ENCODE data around the gene PDE4DIP.
"Not testable (repeated sequence)": the region's sequence is repeated elsewhere in the genome, so short reads cannot be mapped to it uniquely, and the experiment has no call there.

PDE4DIP gene

DNA sequence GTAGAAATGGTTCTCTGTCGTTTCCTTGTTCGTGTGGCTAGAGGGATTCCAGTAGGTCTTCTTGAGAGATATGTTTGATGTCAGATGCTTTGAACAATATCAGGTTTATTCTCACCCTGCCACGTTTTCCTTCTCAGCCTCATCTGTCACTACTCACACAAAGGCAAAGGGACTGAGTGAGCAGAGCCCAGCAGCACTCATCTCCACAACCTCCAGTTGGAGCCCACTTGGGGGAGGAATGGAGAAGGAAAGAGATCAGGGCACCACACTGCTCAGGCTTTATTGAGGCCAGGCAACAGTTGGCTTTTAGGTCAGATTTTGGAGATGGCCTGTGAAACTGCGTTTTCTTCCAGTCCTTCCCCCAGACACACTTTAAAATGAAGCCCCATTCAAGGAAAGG is 840 bp downstream of the PDE4DIP start:
- not testable (repeated sequence) for H3K4me3 ChIP-seq (ENCODE audit: low read depth in 1 of 2, low read length in 2 of 2); H3K27me3 ChIP-seq (ENCODE audit: control insufficient read depth in 1 of 2, insufficient read depth in 2 of 2, low read length in 2 of 2); H3K27ac ChIP-seq (ENCODE audit: low read depth, low read length); H3K9me3 ChIP-seq (ENCODE audit: control insufficient read depth in 1 of 2, low read length in 2 of 2); H3K36me3 ChIP-seq (ENCODE audit: control insufficient read depth in 1 of 2, insufficient read depth in 2 of 2, low read length in 2 of 2); H3K4me1 ChIP-seq (ENCODE audit: control insufficient read depth in 1 of 2, insufficient read depth in 2 of 2, low read length in 2 of 2); H3K9ac ChIP-seq (ENCODE audit: low read depth in 1 of 2, low read length in 2 of 2)

DNA sequence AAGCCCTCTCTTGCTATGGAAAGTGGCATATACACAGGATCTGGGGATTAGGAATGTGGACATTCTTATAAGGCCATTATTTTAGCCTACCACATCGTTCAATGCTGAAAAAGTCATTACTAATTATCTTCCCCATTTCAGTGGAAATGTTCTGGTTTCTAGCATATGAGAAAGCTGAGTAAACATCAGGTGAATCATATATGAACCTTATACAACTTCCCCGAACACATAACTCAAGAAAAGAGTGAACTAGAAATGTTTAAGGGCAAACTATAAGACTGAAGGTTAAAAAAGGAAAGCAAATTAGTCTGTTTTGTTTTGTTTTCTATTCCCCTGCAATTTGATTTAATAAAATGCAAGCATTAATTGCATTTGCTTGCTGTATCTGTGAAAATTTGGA is 6.1 kb downstream of the PDE4DIP start:
- H3K9ac ChIP-seq (ENCODE audit: low read depth in 1 of 2, low read length in 2 of 2); H3K9me3 ChIP-seq (ENCODE audit: control insufficient read depth in 1 of 2, low read length in 2 of 2); H3K27me3 ChIP-seq (ENCODE audit: control insufficient read depth in 1 of 2, insufficient read depth in 2 of 2, low read length in 2 of 2); H3K4me1 ChIP-seq (ENCODE audit: control insufficient read depth in 1 of 2, insufficient read depth in 2 of 2, low read length in 2 of 2); H3K4me3 ChIP-seq (ENCODE audit: low read depth in 1 of 2, low read length in 2 of 2); H3K27ac ChIP-seq (ENCODE audit: low read depth, low read length); H3K36me3 ChIP-seq (ENCODE audit: control insufficient read depth in 1 of 2, insufficient read depth in 2 of 2, low read length in 2 of 2): not testable (repeated sequence)

GRCh38 chr1:148850840-148851239 is 6.6 kb downstream of the PDE4DIP start:
- H3K27ac ChIP-seq (ENCODE audit: low read depth, low read length); H3K9me3 ChIP-seq (ENCODE audit: control insufficient read depth in 1 of 2, low read length in 2 of 2); H3K36me3 ChIP-seq (ENCODE audit: control insufficient read depth in 1 of 2, insufficient read depth in 2 of 2, low read length in 2 of 2); H3K9ac ChIP-seq (ENCODE audit: low read depth in 1 of 2, low read length in 2 of 2); H3K4me1 ChIP-seq (ENCODE audit: control insufficient read depth in 1 of 2, insufficient read depth in 2 of 2, low read length in 2 of 2); H3K4me3 ChIP-seq (ENCODE audit: low read depth in 1 of 2, low read length in 2 of 2); H3K27me3 ChIP-seq (ENCODE audit: control insufficient read depth in 1 of 2, insufficient read depth in 2 of 2, low read length in 2 of 2): not testable (repeated sequence)

- H3K36me3 ChIP-seq (ENCODE audit: control insufficient read depth in 1 of 2, insufficient read depth in 2 of 2, low read length in 2 of 2); H3K27me3 ChIP-seq (ENCODE audit: control insufficient read depth in 1 of 2, insufficient read depth in 2 of 2, low read length in 2 of 2); H3K27ac ChIP-seq (ENCODE audit: low read depth, low read length); H3K4me1 ChIP-seq (ENCODE audit: control insufficient read depth in 1 of 2, insufficient read depth in 2 of 2, low read length in 2 of 2); H3K4me3 ChIP-seq (ENCODE audit: low read depth in 1 of 2, low read length in 2 of 2); H3K9me3 ChIP-seq (ENCODE audit: control insufficient read depth in 1 of 2, low read length in 2 of 2); H3K9ac ChIP-seq (ENCODE audit: low read depth in 1 of 2, low read length in 2 of 2): not testable (repeated sequence)
These were observed 7.5 kb downstream of the PDE4DIP start for GRCh38 chr1:148851684-148852083.

DNA sequence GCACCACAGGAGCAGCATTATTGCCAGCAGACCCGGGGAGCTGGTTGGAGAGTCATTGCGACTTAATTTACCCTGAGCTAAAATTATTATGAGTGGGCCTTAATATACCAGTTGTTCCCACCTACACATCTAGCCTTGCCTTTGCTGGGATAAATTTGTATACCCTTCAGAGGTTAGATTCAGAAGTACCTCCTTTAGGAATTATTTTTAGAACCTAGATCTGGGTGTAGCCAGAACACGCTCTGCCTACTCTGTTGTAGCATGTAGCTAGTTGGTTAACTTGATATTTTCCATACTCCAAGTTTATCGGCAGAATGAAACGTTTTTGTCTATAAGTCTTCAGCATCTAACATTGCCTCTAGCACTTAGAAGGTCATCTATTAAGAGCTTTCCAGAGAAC is 9.1 kb downstream of the PDE4DIP start:
- H3K27me3 ChIP-seq (ENCODE audit: control insufficient read depth in 1 of 2, insufficient read depth in 2 of 2, low read length in 2 of 2); H3K36me3 ChIP-seq (ENCODE audit: control insufficient read depth in 1 of 2, insufficient read depth in 2 of 2, low read length in 2 of 2); H3K9ac ChIP-seq (ENCODE audit: low read depth in 1 of 2, low read length in 2 of 2); H3K4me3 ChIP-seq (ENCODE audit: low read depth in 1 of 2, low read length in 2 of 2); H3K4me1 ChIP-seq (ENCODE audit: control insufficient read depth in 1 of 2, insufficient read depth in 2 of 2, low read length in 2 of 2); H3K9me3 ChIP-seq (ENCODE audit: control insufficient read depth in 1 of 2, low read length in 2 of 2); H3K27ac ChIP-seq (ENCODE audit: low read depth, low read length): not testable (repeated sequence)

- not testable (repeated sequence) for H3K4me3 ChIP-seq (ENCODE audit: low read depth in 1 of 2, low read length in 2 of 2); H3K27me3 ChIP-seq (ENCODE audit: control insufficient read depth in 1 of 2, insufficient read depth in 2 of 2, low read length in 2 of 2); H3K9ac ChIP-seq (ENCODE audit: low read depth in 1 of 2, low read length in 2 of 2); H3K27ac ChIP-seq (ENCODE audit: low read depth, low read length); H3K9me3 ChIP-seq (ENCODE audit: control insufficient read depth in 1 of 2, low read length in 2 of 2); H3K4me1 ChIP-seq (ENCODE audit: control insufficient read depth in 1 of 2, insufficient read depth in 2 of 2, low read length in 2 of 2); H3K36me3 ChIP-seq (ENCODE audit: control insufficient read depth in 1 of 2, insufficient read depth in 2 of 2, low read length in 2 of 2)
These were observed 9.8 kb downstream of the PDE4DIP start for GRCh38 chr1:148854063-148854462.

DNA sequence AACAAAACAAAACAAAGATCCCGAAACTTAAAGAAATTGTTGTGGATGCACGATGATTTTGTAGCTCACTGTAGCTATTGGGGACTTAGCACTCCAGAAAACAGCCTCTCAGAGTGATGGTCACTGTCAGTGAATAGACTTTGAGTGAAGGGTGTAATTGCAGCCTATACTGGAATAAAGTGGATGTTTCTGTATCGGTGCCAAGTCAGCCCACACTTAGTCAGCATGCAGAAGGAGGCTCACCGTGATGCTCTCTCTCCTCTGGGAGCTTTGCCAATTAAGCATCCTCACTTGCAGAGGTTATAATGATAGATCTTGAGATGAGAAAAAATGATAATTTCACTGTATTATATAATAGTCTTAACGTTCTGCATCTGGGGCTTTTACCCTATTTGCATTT is 11.1 kb downstream of the PDE4DIP start:
- not testable (repeated sequence) for H3K27me3 ChIP-seq (ENCODE audit: control insufficient read depth in 1 of 2, insufficient read depth in 2 of 2, low read length in 2 of 2); H3K36me3 ChIP-seq (ENCODE audit: control insufficient read depth in 1 of 2, insufficient read depth in 2 of 2, low read length in 2 of 2); H3K9me3 ChIP-seq (ENCODE audit: control insufficient read depth in 1 of 2, low read length in 2 of 2); H3K27ac ChIP-seq (ENCODE audit: low read depth, low read length); H3K9ac ChIP-seq (ENCODE audit: low read depth in 1 of 2, low read length in 2 of 2); H3K4me3 ChIP-seq (ENCODE audit: low read depth in 1 of 2, low read length in 2 of 2); H3K4me1 ChIP-seq (ENCODE audit: control insufficient read depth in 1 of 2, insufficient read depth in 2 of 2, low read length in 2 of 2)

GRCh38 chr1:148860049-148860448 is 15.8 kb downstream of the PDE4DIP start:
- H3K9ac ChIP-seq (ENCODE audit: low read depth in 1 of 2, low read length in 2 of 2); H3K9me3 ChIP-seq (ENCODE audit: control insufficient read depth in 1 of 2, low read length in 2 of 2); H3K27me3 ChIP-seq (ENCODE audit: control insufficient read depth in 1 of 2, insufficient read depth in 2 of 2, low read length in 2 of 2); H3K4me3 ChIP-seq (ENCODE audit: low read depth in 1 of 2, low read length in 2 of 2); H3K36me3 ChIP-seq (ENCODE audit: control insufficient read depth in 1 of 2, insufficient read depth in 2 of 2, low read length in 2 of 2); H3K4me1 ChIP-seq (ENCODE audit: control insufficient read depth in 1 of 2, insufficient read depth in 2 of 2, low read length in 2 of 2); H3K27ac ChIP-seq (ENCODE audit: low read depth, low read length): not testable (repeated sequence)

- H3K27ac ChIP-seq (ENCODE audit: low read depth, low read length); H3K4me1 ChIP-seq (ENCODE audit: control insufficient read depth in 1 of 2, insufficient read depth in 2 of 2, low read length in 2 of 2); H3K4me3 ChIP-seq (ENCODE audit: low read depth in 1 of 2, low read length in 2 of 2); H3K36me3 ChIP-seq (ENCODE audit: control insufficient read depth in 1 of 2, insufficient read depth in 2 of 2, low read length in 2 of 2); H3K9ac ChIP-seq (ENCODE audit: low read depth in 1 of 2, low read length in 2 of 2); H3K27me3 ChIP-seq (ENCODE audit: control insufficient read depth in 1 of 2, insufficient read depth in 2 of 2, low read length in 2 of 2); H3K9me3 ChIP-seq (ENCODE audit: control insufficient read depth in 1 of 2, low read length in 2 of 2): not testable (repeated sequence)
These were observed 16.5 kb downstream of the PDE4DIP start for GRCh38 chr1:148860579-148861259.

- H3K27ac ChIP-seq (ENCODE audit: low read depth, low read length); H3K4me3 ChIP-seq (ENCODE audit: low read depth in 1 of 2, low read length in 2 of 2); H3K36me3 ChIP-seq (ENCODE audit: control insufficient read depth in 1 of 2, insufficient read depth in 2 of 2, low read length in 2 of 2); H3K9ac ChIP-seq (ENCODE audit: low read depth in 1 of 2, low read length in 2 of 2); H3K4me1 ChIP-seq (ENCODE audit: control insufficient read depth in 1 of 2, insufficient read depth in 2 of 2, low read length in 2 of 2); H3K27me3 ChIP-seq (ENCODE audit: control insufficient read depth in 1 of 2, insufficient read depth in 2 of 2, low read length in 2 of 2); H3K9me3 ChIP-seq (ENCODE audit: control insufficient read depth in 1 of 2, low read length in 2 of 2): not testable (repeated sequence)
These were observed 18.4 kb downstream of the PDE4DIP start for GRCh38 chr1:148862590-148862989.

All from duodenal mucosa (tissue), 2 donors.